IMR-90 (cell line): ENCODE data around the gene GPR33. TPM values are rescaled to one million over a fixed set of nuclear protein-coding genes. Genes with fewer than 3 reads are reported as not detected.

Experiments used
- ATAC-seq: fragments of 200-7000 bp; cut with Tn5 transposase; 2 replicates; pipeline ENCODE4 v1.9.1; 2020; ENCODE audit warnings: low read depth, mild to moderate bottlenecking, moderate library complexity
- BruUV-seq: library from RNA; stranded (reverse); fragments of 400-500 nt; replicated peaks from 2 replicates; lab custom pipeline; 2021; lab: Mats Ljungman, UMichigan
- CTCF ChIA-PET: fragments of 300-600 bp; formaldehyde crosslinking; extraction: SDS; loops from one replicate; lab custom pipeline; 2021; ENCODE audit warnings: antibody characterized with exemption; lab: Yijun Ruan, JAX
- POLR2A ChIA-PET: fragments of 300-600 bp; sonication (Branson Sonifier 250); formaldehyde crosslinking; loops from one replicate; lab custom pipeline; 2022; ENCODE audit warnings: antibody characterized with exemption; ENCODE audit not compliant: unreplicated experiment; lab: Charles Lee
- DNase-seq: peaks from one replicate; pipeline ENCODE4 v3.0.0; 2013
- H2AFZ ChIP-seq: replicated peaks from 2 replicates; pipeline ENCODE3; 2013; ENCODE audit warnings: low read length, mild to moderate bottlenecking; ENCODE audit not compliant: poor library complexity
- H2AK5ac ChIP-seq: 2 replicates; pipeline ENCODE4 v1.6.1; 2013; ENCODE audit warnings: low read depth, low read length, inconsistent platforms
- H2AK9ac ChIP-seq: replicated peaks from 2 replicates; pipeline ENCODE3; 2013; ENCODE audit warnings: mild to moderate bottlenecking, low read depth, low read length, moderate library complexity; ENCODE audit not compliant: poor library complexity
- H2BK120ac ChIP-seq: 2 replicates; pipeline ENCODE4 v1.6.1; 2013; ENCODE audit warnings: low read depth, low read length, inconsistent platforms
- H2BK15ac ChIP-seq: 3 replicates; pipeline ENCODE4 v1.6.1; 2013; ENCODE audit warnings: low read depth, low read length, inconsistent platforms
- H2BK20ac ChIP-seq: 2 replicates; pipeline ENCODE4 v1.6.1; 2013; ENCODE audit warnings: low read depth, mild to moderate bottlenecking, inconsistent platforms, low read length, moderate library complexity
- H2BK5ac ChIP-seq: 2 replicates; pipeline ENCODE4 v1.6.1; 2013; ENCODE audit warnings: mild to moderate bottlenecking, low read depth, low read length, inconsistent platforms; ENCODE audit not compliant: poor library complexity, severe bottlenecking
- H3K14ac ChIP-seq: replicated peaks from 2 replicates; pipeline ENCODE4 v1.6.1; 2013; ENCODE audit warnings: low read depth, low read length, inconsistent platforms
- H3K18ac ChIP-seq: 2 replicates; pipeline ENCODE4 v1.6.1; 2013; ENCODE audit warnings: low read depth, low read length, control low read depth
- H3K23ac ChIP-seq: 2 replicates; pipeline ENCODE4 v1.6.1; 2013; ENCODE audit warnings: low read depth, low read length, inconsistent platforms
- H3K27ac ChIP-seq: 2 replicates; pipeline ENCODE4 v1.5.1; 2013; ENCODE audit warnings: mild to moderate bottlenecking, control low read depth, low read length; ENCODE audit not compliant: insufficient read depth
- H3K27me3 ChIP-seq: 2 replicates; pipeline ENCODE4 v1.6.1; 2013; ENCODE audit warnings: low read length; ENCODE audit not compliant: control insufficient read depth, insufficient read depth
- H3K36me3 ChIP-seq: 2 replicates; pipeline ENCODE4 v1.6.1; 2013; ENCODE audit warnings: low read length, mixed read lengths; ENCODE audit not compliant: control insufficient read depth, insufficient read depth
- H3K4ac ChIP-seq: 2 replicates; pipeline ENCODE4 v1.6.1; 2013; ENCODE audit warnings: low read depth, low read length, inconsistent platforms
- H3K4me1 ChIP-seq: 2 replicates; pipeline ENCODE4 v1.6.1; 2013; ENCODE audit warnings: low read length, mixed read lengths; ENCODE audit not compliant: control insufficient read depth, insufficient read depth
- H3K4me2 ChIP-seq: 2 replicates; pipeline ENCODE4 v1.6.1; 2013; ENCODE audit warnings: low read depth, mild to moderate bottlenecking, control low read depth, low read length, moderate library complexity
- H3K4me3 ChIP-seq: 2 replicates; pipeline ENCODE4 v1.5.1; 2013; ENCODE audit warnings: low read depth, mild to moderate bottlenecking, control low read depth, low read length, moderate library complexity; ENCODE audit not compliant: insufficient read depth
- H3K56ac ChIP-seq: 2 replicates; pipeline ENCODE4 v1.6.1; 2013; ENCODE audit warnings: low read length, inconsistent platforms; ENCODE audit not compliant: insufficient read depth; ENCODE audit errors: extremely low read depth
- H3K79me1 ChIP-seq, 2 experiments: 2 replicates each; pipeline ENCODE4 v1.6.1; 2013; ENCODE audit warnings: low read length in 2 of 2, inconsistent platforms in 1 of 2, low read depth in 1 of 2
- H3K9ac ChIP-seq: 2 replicates; pipeline ENCODE4 v1.6.1; 2013; ENCODE audit warnings: low read depth, low read length, control low read depth
- H3K9me1 ChIP-seq: 2 replicates; pipeline ENCODE4 v1.6.1; 2013; ENCODE audit warnings: low read length, inconsistent platforms; ENCODE audit not compliant: insufficient read depth
- H3K9me3 ChIP-seq: 2 replicates; pipeline ENCODE4 v1.6.1; 2013; ENCODE audit warnings: low read length; ENCODE audit not compliant: control insufficient read depth, insufficient read depth
- H4K20me1 ChIP-seq: 2 replicates; pipeline ENCODE4 v1.6.1; 2013; ENCODE audit warnings: low read length, inconsistent platforms; ENCODE audit not compliant: insufficient read depth
- H4K5ac ChIP-seq: 2 replicates; pipeline ENCODE4 v1.6.1; 2013; ENCODE audit warnings: mild to moderate bottlenecking, low read depth, low read length, control low read depth
- H4K8ac ChIP-seq, 2 experiments: 2 replicates each; pipeline ENCODE4 v1.6.1; 2013; ENCODE audit warnings: low read depth in 2 of 2, low read length in 2 of 2, control low read depth in 1 of 2, inconsistent platforms in 1 of 2
- H4K91ac ChIP-seq: 2 replicates; pipeline ENCODE4 v1.6.1; 2013; ENCODE audit warnings: low read depth, low read length, inconsistent platforms; ENCODE audit not compliant: insufficient read depth
- MAFK ChIP-seq: IDR thresholded peaks from 2 replicates; pipeline ENCODE4 v1.6.1; 2012; ENCODE audit warnings: low read depth, low read length, improper control_type of control experiment
- WGBS, 2 experiments: methylation state at CpG; one replicate each; pipeline versions ENCODE4 v1.1.5 to v1.1.7; 2013; ENCODE audit warnings: missing lambda C conversion rate in 2 of 2; ENCODE audit not compliant: insufficient read length in 1 of 2; ENCODE audit errors: extremely low coverage in 2 of 2; 5-methylcytosine and 5-hydroxymethylcytosine counted together
- dilution Hi-C: fragments of 300-500 bp; cut with HindIII; formaldehyde crosslinking; loops from one replicate; pipeline ENCODE4 v1.14.3; 2018; ENCODE audit warnings: low sequenced_read_pairs; ENCODE audit not compliant: unreplicated experiment
- in situ Hi-C: fragments of 300-500 bp; cut with MboI; formaldehyde crosslinking; loops from 3 replicates; pipeline ENCODE4 v1.14.3; 2019; ENCODE audit warnings: low sequenced_read_pairs, inconsistent platforms, mixed read lengths
- intact Hi-C: fragments of 100-400 bp; cut with micrococcal nuclease; formaldehyde crosslinking; loops from 2 replicates; pipeline ENCODE4 v1.10.0; 2022
- polyA plus RNA-seq, 3 experiments: library from polyadenylated mRNA; depleted of rRNA; stranded (reverse); fragments of >200 nt; gene quantifications; 2 replicates each; pipeline ENCODE4 v1.2.3, GENCODE V29; 2012; ENCODE audit warnings: low replicate concordance in 1 of 3
- total RNA-seq: library from RNA; depleted of rRNA; stranded (reverse); fragments of >200 nt; gene quantifications from 2 replicates; pipeline ENCODE4 v1.2.3, GENCODE V29; 2012

Gene GPR33
- total and polyA plus RNA-seq, 2 of the 4 experiments (the other 2 are of a cell fraction), result not detected

GRCh38 chr14:31508135-31508534 lies 20.3 kb upstream of the GPR33 start:
- WGBS, 2 experiments, result no CpG with 5 or more reads among the region's 5 CpGs
- H2BK5ac ChIP-seq, result no peak overlapping the region
- H3K4me3 ChIP-seq, result no peak overlapping the region
- H4K91ac ChIP-seq, result no peak overlapping the region
- no peak overlapping the region for H2AK5ac ChIP-seq
- no peak overlapping the region for H4K5ac ChIP-seq
- ChIA-PET POLR2A (no interaction called here), CTCF (no interaction called here)
- H2AK9ac ChIP-seq, result no peak overlapping the region
- no peak overlapping the region for H3K18ac ChIP-seq
- no peak overlapping the region for H4K8ac ChIP-seq
- H2BK120ac ChIP-seq, result no peak overlapping the region
- no peak overlapping the region for H3K14ac ChIP-seq
- H3K4me2 ChIP-seq, result no peak overlapping the region
- no peaks in the 10 kb centered on the region for H3K9me1 ChIP-seq
- no peak overlapping the region for H2BK15ac ChIP-seq
- ATAC-seq, result no peak
- DNase-seq, result no peak
- in situ Hi-C loops, result loop anchor here (25.0 kb wide), 1 partner anchor 954 kb away; no protein-coding TSS in a partner anchor
- H3K27ac ChIP-seq, result no peak overlapping the region
- H3K36me3 ChIP-seq, result no peaks in the 10 kb centered on the region
- no peaks in the 10 kb centered on the region; the same call in 1 of the 2 replicates for H3K27me3 ChIP-seq
- BruUV-seq, result no TSS peak
- peaks cover 7% of the 10 kb centered on the region for H3K4me1 ChIP-seq
- H3K56ac ChIP-seq, result no peak overlapping the region
- H2AFZ ChIP-seq, result no peak overlapping the region
- H3K79me1 ChIP-seq, result no peaks in the 10 kb centered on the region
- H3K9me3 ChIP-seq, result no peaks in the 10 kb centered on the region
- H3K9ac ChIP-seq, result no peak overlapping the region
- dilution Hi-C loops, result no loop called here
- no peak overlapping the region for H3K4ac ChIP-seq
- 0 out of 2 replicates have a peak overlapping the region, but pooled peaks have one; percentile 31 for H2BK20ac ChIP-seq
- no peaks in the 10 kb centered on the region for H4K20me1 ChIP-seq
- no peak for TF ChIP-seq MAFK
- intact Hi-C loops, result no loop called here
- no peak overlapping the region for H3K23ac ChIP-seq
